Spleen (tissue), 11 donors: ENCODE results near the gene RABGGTB. TPM values are rescaled to one million over a fixed set of nuclear protein-coding genes. Genes with fewer than 3 reads are reported as not detected.
"Not testable (repeated sequence)": the region's sequence is repeated elsewhere in the genome, so short reads cannot be mapped to it uniquely, and the experiment has no call there.

ENCODE experiments used
- DNase-seq: peaks from one replicate; pipeline ENCODE4 v3.0.0-alpha.2; 2020
- H3K27ac ChIP-seq, 8 donors: fragments of 200-600 bp; sonication (generic) in 7 of 8; 1 replicate in 4 of 8; 2 replicates in 4 of 8; pipeline versions ENCODE4 v1.5.0 to v1.8.0; 2016 to 2021; ENCODE audit warnings: inconsistent platforms in 4 of 8, mild to moderate bottlenecking in 4 of 8, moderate library complexity in 1 of 8
- H3K27me3 ChIP-seq, 7 donors: fragments of 200-600 bp; sonication (generic) in 6 of 7; replicated peaks in 1 of 7; 1 replicate in 4 of 7; 2 replicates in 3 of 7; pipeline versions ENCODE4 v1.5.0 to v1.8.0; 2016 to 2021; ENCODE audit warnings: inconsistent platforms in 3 of 7, mild to moderate bottlenecking in 1 of 7
- H3K36me3 ChIP-seq, 6 donors: fragments of 200-600 bp; sonication (generic) in 5 of 6; 1 replicate in 4 of 6; 2 replicates in 2 of 6; pipeline versions ENCODE4 v1.5.0 to v1.8.0; 2016 to 2021; ENCODE audit warnings: inconsistent platforms in 2 of 6
- H3K4me1 ChIP-seq, 6 donors: fragments of 200-600 bp; sonication (generic) in 5 of 6; 1 replicate in 3 of 6; 2 replicates in 3 of 6; pipeline versions ENCODE4 v1.5.0 to v1.8.0; 2016 to 2021; ENCODE audit warnings: inconsistent platforms in 3 of 6
- H3K4me3 ChIP-seq, 8 donors: fragments of 200-600 bp; sonication (generic) in 7 of 8; 1 replicate in 4 of 8; 2 replicates in 4 of 8; pipeline versions ENCODE4 v1.5.0 to v1.8.0; 2016 to 2021; ENCODE audit warnings: inconsistent platforms in 4 of 8, mild to moderate bottlenecking in 4 of 8, moderate library complexity in 2 of 8
- H3K9me3 ChIP-seq, 8 donors: fragments of 200-600 bp; sonication (generic) in 7 of 8; 1 replicate in 4 of 8; 2 replicates in 4 of 8; pipeline versions ENCODE4 v1.5.0 to v1.8.0; 2016 to 2021; ENCODE audit warnings: inconsistent platforms in 4 of 8
- CTCF ChIP-seq, 11 experiments: fragments of 200-600 bp in 7 of 11; fragments of 450-650 bp in 4 of 11; sonication (generic) in 4 of 11; IDR thresholded peaks in 8 of 11; conservative IDR thresholded peaks in 3 of 11; 1 replicate in 7 of 11; 2 replicates in 4 of 11; pipeline versions ENCODE4 v1.4.0 to v1.8.0; 2016 to 2021; ENCODE audit warnings: antibody characterized with exemption in 11 of 11, inconsistent platforms in 4 of 11, mild to moderate bottlenecking in 1 of 11
- POLR2A ChIP-seq, 3 donors: fragments of 450-650 bp; IDR thresholded peaks; one replicate each; pipeline ENCODE4 v1.5.1; 2017; ENCODE audit warnings: antibody characterized with exemption in 3 of 3, mild to moderate bottlenecking in 1 of 3
- POLR2AphosphoS5 ChIP-seq, 3 donors: sonication (generic); formaldehyde crosslinking; IDR thresholded peaks; one replicate each; pipeline ENCODE4 v1.5.1; 2017; ENCODE audit warnings: antibody characterized with exemption in 3 of 3
- WGBS, 5 donors: extraction: QIAGEN DNeasy Blood & Tissue Kit in 3 of 5; methylation state at CpG; one replicate each; pipeline versions ENCODE4 v1.1.5 to v1.1.7; 2013 to 2018; 5-methylcytosine and 5-hydroxymethylcytosine counted together
- intact Hi-C: fragments of 100-400 bp; cut with DNase I; formaldehyde crosslinking; loops from one replicate; pipeline ENCODE4 v1.15.0; 2023; ENCODE audit warnings: low total_unique reads
- polyA plus RNA-seq, 3 donors: library from polyadenylated mRNA; stranded (reverse); fragments of 200-250 nt; gene quantifications; one replicate each; pipeline ENCODE4 v1.2.1, GENCODE V29; 2013
- total RNA-seq, 7 donors: library from RNA; depleted of rRNA in 3 of 7; stranded (reverse); fragments of >200 nt in 3 of 7; fragmentation: NEBNext Ultra II Directional in 4 of 7; extraction: Animal tissue kit (Norgen Biotek cat#: 25700) in 4 of 7; gene quantifications; one replicate each; pipeline versions ENCODE4 v1.1.0 to v1.2.1, GENCODE V29; 2016 to 2021
- donor health status: healthy with polysubstance abuse.
- donor health status: DM: no; HTN: no; CAD: no; lungs with moderate emphysema.
- donor health status: DM: no; HTN: no; CAD: no.
- donor health status: Bipolar disorder and iron deficiency.
- donor health status: healthy.
- donor health status: DM: no; HTN: no; CAD: no.
- donor health status: DM: yes; HTN: yes; CAD: no.

Gene RABGGTB
- total and polyA plus RNA-seq, 10 donors, result 55.2 to 94.8 (median 75.9) TPM

DNA sequence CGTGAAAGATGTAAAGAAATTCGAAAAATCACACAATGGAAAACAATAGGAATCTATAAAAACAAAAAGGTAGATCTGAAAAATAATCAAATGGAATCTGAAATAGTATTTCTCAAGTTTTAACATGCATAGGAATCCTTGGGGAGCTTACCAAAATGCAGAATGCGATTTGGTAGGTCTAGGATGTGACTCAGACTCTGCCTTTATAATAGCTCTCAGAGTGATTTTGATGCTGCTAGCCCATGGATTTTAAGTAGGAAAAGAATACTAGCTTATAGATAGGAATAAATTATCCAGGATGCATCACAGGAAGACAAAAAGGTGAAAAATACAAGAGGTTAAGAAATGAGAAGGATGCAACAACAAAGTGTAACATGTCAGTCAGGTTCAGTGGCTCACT is 14.1 kb upstream of the RABGGTB start:
- Histone ChIP-seq H3K27me3 (no peaks in the 10 kb centered on the region), H3K4me3 (no peak overlapping the region), H3K36me3 (no peaks in the 10 kb centered on the region), H3K9me3 (no peaks in the 10 kb centered on the region), H3K27ac (no peak overlapping the region), H3K4me1 (no peaks in the 10 kb centered on the region)
- no peak for DNase-seq
- no peak for TF ChIP-seq POLR2AphosphoS5 (IDR thresholded peaks at IDR 0.05)
- WGBS, 5 donors, result 78 to 88% (median 81%) methylated on average over 3 of the region's 3 CpGs
- intact Hi-C loops, result no loop called here

DNA sequence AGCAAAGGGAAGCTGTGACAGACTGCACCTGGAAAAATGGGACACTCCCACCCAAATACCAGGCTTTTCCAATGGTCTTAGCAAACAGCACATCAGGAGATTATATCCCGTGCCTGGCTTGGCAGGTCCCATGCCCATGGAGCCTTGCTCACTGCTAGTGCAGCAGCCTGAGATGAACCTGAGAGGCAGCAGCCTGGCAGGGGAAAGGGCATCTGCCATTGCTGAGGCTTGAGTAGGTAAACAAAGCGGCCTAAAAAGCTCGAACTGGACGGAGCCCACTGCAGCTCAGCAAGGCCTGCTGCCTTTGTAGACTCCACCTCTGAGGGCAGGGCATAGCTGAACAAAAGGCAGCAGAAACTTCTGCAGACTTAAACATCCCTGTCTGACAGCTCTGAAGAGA is 8.2 kb upstream of the RABGGTB start:
- H3K9me3 ChIP-seq, result peaks cover 0 to 11% (median 7%) of the 10 kb centered on the region in 8 donors
- DNase-seq, H3K4me1 ChIP-seq, H3K4me3 ChIP-seq, H3K36me3 ChIP-seq, intact Hi-C loops, H3K27me3 ChIP-seq, H3K27ac ChIP-seq: not testable (repeated sequence)
- WGBS, 5 donors, result 70 to 97% (median 82%) methylated on average over 4 of the region's 4 CpGs

DNA sequence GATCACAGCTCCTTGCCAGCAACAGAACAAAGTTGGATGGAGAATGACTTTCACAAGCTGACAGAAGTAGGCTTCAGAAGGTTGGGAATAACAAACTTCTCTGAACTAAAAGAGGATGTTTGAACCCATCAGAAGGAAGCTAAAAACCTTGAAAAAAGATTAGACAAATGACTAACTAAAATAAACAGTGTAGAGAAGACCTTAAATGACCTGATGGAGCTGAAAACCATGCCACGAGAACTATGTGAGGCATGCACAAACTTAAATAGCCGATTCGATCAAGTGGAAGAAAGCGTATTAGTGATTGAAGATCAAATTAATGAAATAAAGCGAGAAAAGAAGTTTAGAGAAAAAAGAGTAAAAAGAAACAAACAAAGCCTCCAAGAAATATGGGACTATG is 7.4 kb upstream of the RABGGTB start:
- peaks cover 0 to 11% (median 7%) of the 10 kb centered on the region in 8 donors for H3K9me3 ChIP-seq
- H3K4me3 ChIP-seq, H3K36me3 ChIP-seq, DNase-seq, H3K4me1 ChIP-seq, H3K27me3 ChIP-seq, H3K27ac ChIP-seq, intact Hi-C loops: not testable (repeated sequence)
- WGBS, 5 donors, result 91 to 97% (median 95%) methylated on average over 5 of the region's 5 CpGs

DNA sequence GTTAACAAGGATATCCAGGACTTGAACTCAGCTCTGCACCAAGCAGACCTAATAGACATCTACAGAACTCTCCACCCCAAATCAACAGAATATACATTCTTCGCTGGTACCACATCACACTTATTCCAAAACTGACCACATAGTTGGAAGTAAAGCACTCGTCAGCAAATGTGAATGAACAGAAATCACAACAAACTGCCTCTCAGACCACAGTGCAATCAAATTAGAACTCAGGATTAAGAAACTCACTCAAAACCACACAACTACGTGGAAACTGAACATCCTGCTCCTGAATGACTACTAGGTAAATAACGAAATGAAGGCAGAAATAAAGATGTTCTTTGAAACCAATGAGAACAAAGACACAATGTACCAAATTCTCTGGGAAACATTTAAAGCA is 5.9 kb upstream of the RABGGTB start:
- H3K27me3 ChIP-seq, DNase-seq, H3K27ac ChIP-seq, H3K4me3 ChIP-seq, H3K36me3 ChIP-seq: not testable (repeated sequence)
- WGBS, 5 donors, result 61 to 85% (median 70%) methylated on average over 4 of the region's 4 CpGs
- Histone ChIP-seq H3K4me1 (peaks cover 0 to 13% (median 5%) of the 10 kb centered on the region in 6 donors), H3K9me3 (peaks cover 0 to 11% (median 7%) of the 10 kb centered on the region in 8 donors)
- intact Hi-C loops, result loop anchor here (10.0 kb wide), 1 partner anchor 55 kb away; the partner anchor contains the start of gene ACADM

GRCh38 chr1:75783920-75784319 is 2.1 kb upstream of the RABGGTB start:
- Histone ChIP-seq H3K27ac (peak overlapping the region in 5 of 8 donors; percentile 89 to 94 (median 93)), H3K36me3 (peaks cover 0 to 10% (median 0%) of the 10 kb centered on the region in 6 donors), H3K4me1 (peaks cover 19 to 43% (median 32%) of the 10 kb centered on the region in 6 donors), H3K4me3 (peak overlapping the region in 2 of 8 donors; percentile 66 to 89)
- WGBS, 5 donors, result 83 to 99% (median 94%) methylated on average over 4 of the region's 4 CpGs
- DNase-seq, H3K9me3 ChIP-seq, H3K27me3 ChIP-seq: not testable (repeated sequence)
- intact Hi-C loops, result loop anchor here (10.0 kb wide), 1 partner anchor 59 kb away; the partner anchor contains the start of gene ACADM

- no peak for TF ChIP-seq CTCF (IDR thresholded peaks at IDR 0.05 in 8 of 11, conservative IDR thresholded peaks at IDR 0.05 in 3 of 11)
- TF ChIP-seq POLR2AphosphoS5 (IDR thresholded peaks at IDR 0.05), result no peak
- no peak for TF ChIP-seq POLR2A (IDR thresholded peaks at IDR 0.05)
- intact Hi-C loops, result loop anchor here (10.0 kb wide), 1 partner anchor 61 kb away; the partner anchor contains the start of gene ACADM
- Histone ChIP-seq H3K9me3 (no peaks in the 10 kb centered on the region), H3K36me3 (peaks cover 0 to 26% (median 3%) of the 10 kb centered on the region in 6 donors), H3K4me1 (peaks cover 35 to 59% (median 47%) of the 10 kb centered on the region in 6 donors), H3K4me3 (peak overlapping the region; percentile 64 to 89 (median 76)), H3K27me3 (no peaks in the 10 kb centered on the region), H3K27ac (peak overlapping the region; percentile 85 to 94 (median 90))
- DNase-seq, result no peak
- WGBS, 5 donors, result 8 to 15% (median 11%) methylated on average over 9 of the region's 9 CpGs
Observed at GRCh38 chr1:75785320-75785982, 605 bp upstream of the RABGGTB start.
